Right lobe of liver (tissue), 4 donors: ENCODE results near the gene MCM7.

Experiments
- POLR2A ChIP-seq: fragments of 450-650 bp; IDR thresholded peaks from one replicate; pipeline ENCODE4 v1.6.1; 2017; ENCODE audit warnings: antibody characterized with exemption, mild to moderate bottlenecking
- TF ChIP-seq, protein P1 (sequence below), 4 donors: fragments of 200-600 bp in 3 of 4; fragments of 450-650 bp in 1 of 4; IDR thresholded peaks; one replicate each; pipeline versions ENCODE4 v1.5.1 to v1.8.0; 2016 to 2022; ENCODE audit warnings: antibody characterized with exemption in 4 of 4, mild to moderate bottlenecking in 2 of 4
- donor health status: DM: no; HTN: no; CAD: no.
- donor health status: DM: no; HTN: no; CAD: no.
- donor health status: DM: no; HTN: yes; CAD: no.

DNA sequence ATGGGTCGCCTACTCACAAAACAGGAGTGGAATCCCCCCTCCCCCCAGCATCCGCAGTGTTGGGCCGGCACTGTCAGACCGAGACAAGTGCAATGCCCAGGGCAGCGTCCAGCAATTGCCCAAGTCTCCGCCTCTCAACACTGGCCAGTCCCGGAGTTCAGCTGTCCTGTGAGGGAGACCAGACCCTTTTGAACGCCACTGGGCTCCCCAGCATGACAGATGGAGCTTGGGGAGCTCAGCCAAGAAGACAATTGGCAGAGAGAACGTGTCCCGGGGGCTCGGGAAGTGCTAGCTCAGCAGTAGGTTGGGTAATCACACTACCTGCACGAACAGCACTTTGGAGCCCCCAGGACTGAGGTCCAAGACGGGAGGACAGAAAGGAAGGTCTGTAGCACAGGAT is 7.7 kb downstream of the MCM7 start:
- TF ChIP-seq, protein P1, sequence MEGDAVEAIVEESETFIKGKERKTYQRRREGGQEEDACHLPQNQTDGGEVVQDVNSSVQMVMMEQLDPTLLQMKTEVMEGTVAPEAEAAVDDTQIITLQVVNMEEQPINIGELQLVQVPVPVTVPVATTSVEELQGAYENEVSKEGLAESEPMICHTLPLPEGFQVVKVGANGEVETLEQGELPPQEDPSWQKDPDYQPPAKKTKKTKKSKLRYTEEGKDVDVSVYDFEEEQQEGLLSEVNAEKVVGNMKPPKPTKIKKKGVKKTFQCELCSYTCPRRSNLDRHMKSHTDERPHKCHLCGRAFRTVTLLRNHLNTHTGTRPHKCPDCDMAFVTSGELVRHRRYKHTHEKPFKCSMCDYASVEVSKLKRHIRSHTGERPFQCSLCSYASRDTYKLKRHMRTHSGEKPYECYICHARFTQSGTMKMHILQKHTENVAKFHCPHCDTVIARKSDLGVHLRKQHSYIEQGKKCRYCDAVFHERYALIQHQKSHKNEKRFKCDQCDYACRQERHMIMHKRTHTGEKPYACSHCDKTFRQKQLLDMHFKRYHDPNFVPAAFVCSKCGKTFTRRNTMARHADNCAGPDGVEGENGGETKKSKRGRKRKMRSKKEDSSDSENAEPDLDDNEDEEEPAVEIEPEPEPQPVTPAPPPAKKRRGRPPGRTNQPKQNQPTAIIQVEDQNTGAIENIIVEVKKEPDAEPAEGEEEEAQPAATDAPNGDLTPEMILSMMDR (IDR thresholded peaks at IDR 0.05): no peak
- no peak for TF ChIP-seq POLR2A
